ENCODE measurements around the gene ADCY5.

Gene ADCY5

DNA sequence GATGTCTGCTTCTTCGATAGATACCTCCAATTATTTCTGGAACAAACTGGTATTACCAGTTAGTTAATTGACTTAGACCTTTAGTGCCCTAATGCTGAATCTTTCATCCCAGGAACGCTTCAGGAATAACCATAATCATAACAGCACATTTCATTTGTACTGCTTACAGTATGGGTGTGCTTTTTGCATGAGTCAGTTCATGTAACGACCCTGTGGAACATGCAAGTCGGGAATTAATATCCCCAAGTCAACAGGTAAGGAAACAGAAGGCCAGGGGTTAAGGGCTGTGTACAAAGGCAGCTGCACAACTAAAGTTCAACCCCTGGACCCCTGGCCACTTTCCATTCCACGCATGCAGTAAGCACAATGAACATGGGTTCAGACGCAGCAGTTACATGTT is 49.2 kb downstream of the ADCY5 start:
- no peak overlapping the region for H3K4me3 ChIP-seq (ENCODE audit: severe bottlenecking)
- no peaks in the 10 kb centered on the region for H3K36me3 ChIP-seq (ENCODE audit: low read depth)
- no peaks in the 10 kb centered on the region for H3K4me1 ChIP-seq (ENCODE audit: insufficient read depth, poor library complexity, severe bottlenecking)
- DNase-seq (ENCODE audit: low spot score) (no peak), ATAC-seq (ENCODE audit: low read depth) (no peak)
- no peaks in the 10 kb centered on the region for H3K9me3 ChIP-seq (ENCODE audit: severe bottlenecking)
- TF ChIP-seq, protein P1, sequence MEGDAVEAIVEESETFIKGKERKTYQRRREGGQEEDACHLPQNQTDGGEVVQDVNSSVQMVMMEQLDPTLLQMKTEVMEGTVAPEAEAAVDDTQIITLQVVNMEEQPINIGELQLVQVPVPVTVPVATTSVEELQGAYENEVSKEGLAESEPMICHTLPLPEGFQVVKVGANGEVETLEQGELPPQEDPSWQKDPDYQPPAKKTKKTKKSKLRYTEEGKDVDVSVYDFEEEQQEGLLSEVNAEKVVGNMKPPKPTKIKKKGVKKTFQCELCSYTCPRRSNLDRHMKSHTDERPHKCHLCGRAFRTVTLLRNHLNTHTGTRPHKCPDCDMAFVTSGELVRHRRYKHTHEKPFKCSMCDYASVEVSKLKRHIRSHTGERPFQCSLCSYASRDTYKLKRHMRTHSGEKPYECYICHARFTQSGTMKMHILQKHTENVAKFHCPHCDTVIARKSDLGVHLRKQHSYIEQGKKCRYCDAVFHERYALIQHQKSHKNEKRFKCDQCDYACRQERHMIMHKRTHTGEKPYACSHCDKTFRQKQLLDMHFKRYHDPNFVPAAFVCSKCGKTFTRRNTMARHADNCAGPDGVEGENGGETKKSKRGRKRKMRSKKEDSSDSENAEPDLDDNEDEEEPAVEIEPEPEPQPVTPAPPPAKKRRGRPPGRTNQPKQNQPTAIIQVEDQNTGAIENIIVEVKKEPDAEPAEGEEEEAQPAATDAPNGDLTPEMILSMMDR (IDR thresholded peaks at IDR 0.05; ENCODE audit: poor library complexity, severe bottlenecking) = no peak
- H3K27me3 ChIP-seq (ENCODE audit: insufficient read depth, poor library complexity, severe bottlenecking) = peaks cover 4% of the 10 kb centered on the region
- no peak overlapping the region for H3K27ac ChIP-seq (ENCODE audit: poor library complexity, severe bottlenecking)

DNA sequence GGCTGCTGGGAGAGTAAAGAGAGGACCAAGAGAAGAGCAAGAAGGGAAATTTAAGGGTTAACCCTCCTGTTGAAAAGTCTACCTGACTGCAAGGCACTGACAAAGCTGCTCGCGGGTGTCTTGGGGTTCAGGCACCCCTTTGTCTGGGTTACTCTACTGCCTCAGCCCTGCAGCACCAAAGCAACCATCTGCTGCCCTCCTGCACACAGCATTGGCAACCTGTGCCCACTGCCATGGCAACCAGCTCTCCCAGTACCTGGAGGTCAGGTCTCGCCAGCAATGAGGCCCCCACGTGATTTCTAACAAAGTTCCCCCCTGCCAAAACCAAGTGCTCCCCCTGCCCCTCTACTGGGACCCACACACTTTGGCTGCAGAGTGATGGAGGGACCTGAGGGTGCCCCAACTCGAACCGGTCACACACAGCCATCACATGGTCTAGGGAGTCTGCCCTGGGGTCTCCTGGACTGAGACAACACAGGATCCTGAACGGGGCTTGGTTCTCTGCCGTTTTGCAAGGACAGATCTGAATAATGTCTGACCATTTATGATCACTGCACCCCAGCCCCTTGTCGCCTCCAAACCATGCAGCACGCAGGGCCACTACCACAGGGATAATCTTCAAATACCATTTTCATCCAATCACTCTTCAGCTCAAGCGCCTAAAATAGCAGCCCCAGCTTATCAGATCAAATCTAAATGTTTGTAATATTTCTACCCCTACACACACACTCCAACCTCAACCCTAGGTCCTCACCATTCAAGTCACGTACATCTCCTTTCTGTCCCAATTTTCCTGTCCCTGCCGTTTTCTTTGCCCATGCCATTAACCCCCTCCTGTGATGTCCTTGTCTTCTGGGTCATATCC is 50.7 kb downstream of the ADCY5 start:
- DNase-seq (ENCODE audit: low spot score) = no peak
- Histone ChIP-seq H3K9me3 (ENCODE audit: severe bottlenecking) (no peaks in the 10 kb centered on the region), H3K36me3 (ENCODE audit: low read depth) (no peaks in the 10 kb centered on the region), H3K27ac (ENCODE audit: poor library complexity, severe bottlenecking) (no peak overlapping the region), H3K4me1 (ENCODE audit: insufficient read depth, poor library complexity, severe bottlenecking) (no peaks in the 10 kb centered on the region), H3K27me3 (ENCODE audit: insufficient read depth, poor library complexity, severe bottlenecking) (peaks cover 4% of the 10 kb centered on the region), H3K4me3 (ENCODE audit: severe bottlenecking) (no peak overlapping the region)
- TF ChIP-seq, protein P1 (IDR thresholded peaks at IDR 0.05; ENCODE audit: poor library complexity, severe bottlenecking) = no peak
- ATAC-seq (ENCODE audit: low read depth) = no peak

DNA sequence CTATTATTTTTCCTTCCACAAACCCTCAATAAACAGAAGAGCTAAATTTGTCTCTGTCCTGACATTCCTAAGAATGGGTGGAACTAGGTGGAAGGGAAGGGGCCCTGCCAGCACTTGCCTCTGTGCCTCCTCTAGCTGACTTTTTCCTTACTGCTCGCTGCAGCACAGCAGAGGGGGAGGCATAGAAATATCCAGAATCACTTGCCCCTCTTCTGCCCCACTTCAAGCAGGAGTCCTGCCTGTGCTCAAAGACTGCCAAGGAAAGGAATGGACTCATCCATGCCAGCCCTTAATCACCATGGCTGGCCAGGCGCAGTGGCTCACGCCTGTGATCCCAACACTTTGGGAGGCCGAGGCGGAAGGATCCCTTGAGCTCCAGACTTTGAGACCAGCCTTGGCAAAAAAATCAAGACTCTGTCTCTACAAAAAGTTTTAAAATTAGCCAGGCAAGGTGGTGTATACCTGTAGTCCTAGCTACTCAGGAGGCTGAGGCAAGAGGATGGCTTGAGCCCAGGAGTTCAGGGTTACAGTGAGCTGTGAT is 51.8 kb downstream of the ADCY5 start:
- Histone ChIP-seq H3K4me1 (ENCODE audit: insufficient read depth, poor library complexity, severe bottlenecking) (no peaks in the 10 kb centered on the region), H3K27me3 (ENCODE audit: insufficient read depth, poor library complexity, severe bottlenecking) (peaks cover 4% of the 10 kb centered on the region), H3K36me3 (ENCODE audit: low read depth) (no peaks in the 10 kb centered on the region), H3K27ac (ENCODE audit: poor library complexity, severe bottlenecking) (no peak overlapping the region), H3K4me3 (ENCODE audit: severe bottlenecking) (no peak overlapping the region), H3K9me3 (ENCODE audit: severe bottlenecking) (no peaks in the 10 kb centered on the region)
- TF ChIP-seq, protein P1 (IDR thresholded peaks at IDR 0.05; ENCODE audit: poor library complexity, severe bottlenecking) = no peak
- no peak for DNase-seq (ENCODE audit: low spot score)
- ATAC-seq (ENCODE audit: low read depth) = peak; percentile 54

DNA sequence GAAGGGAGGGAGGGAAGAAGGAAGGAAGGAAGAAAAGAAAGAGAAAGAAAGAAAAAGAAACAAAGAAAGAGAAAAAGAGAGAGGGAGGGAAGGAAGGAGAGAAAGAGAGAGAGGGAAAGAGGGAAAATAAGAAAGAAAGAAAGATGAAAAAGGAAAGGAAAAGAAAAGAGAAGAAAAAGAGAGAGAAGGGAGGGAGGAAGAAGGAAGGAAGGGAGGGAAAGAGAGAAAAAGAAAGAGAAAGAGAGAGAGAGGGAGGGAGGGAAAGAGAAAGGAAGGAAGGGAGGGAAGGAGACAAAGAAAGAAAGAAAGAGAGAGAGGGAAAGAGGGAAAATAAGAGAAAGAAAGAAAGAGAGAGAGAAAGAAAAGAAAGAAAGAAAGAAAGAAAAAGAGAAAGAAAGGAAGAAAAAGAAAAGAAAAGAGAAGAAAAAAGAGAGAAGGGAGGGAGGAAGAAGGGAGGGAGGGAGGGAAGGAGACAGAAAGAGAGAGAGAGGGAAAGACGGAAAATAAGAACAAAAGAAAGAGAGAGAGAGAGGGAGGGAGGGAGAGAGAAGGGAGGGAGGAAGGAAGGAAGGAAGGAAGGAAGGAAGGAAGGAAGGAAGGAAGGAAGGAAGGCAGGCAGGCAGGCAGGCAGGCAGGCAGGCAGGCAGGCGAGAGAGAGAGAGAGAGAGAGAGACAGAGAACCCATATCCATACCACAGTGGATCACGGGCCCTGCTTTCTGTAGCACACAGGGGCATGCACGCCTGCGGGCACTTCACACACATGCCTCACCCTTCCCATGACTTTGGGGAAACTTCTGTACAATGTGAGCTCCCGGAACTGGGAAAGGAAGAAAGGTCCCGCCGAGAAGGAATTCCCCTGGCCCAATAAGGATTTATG is 52.5 kb downstream of the ADCY5 start:
- no peak for DNase-seq (ENCODE audit: low spot score)
- H3K4me3 ChIP-seq (ENCODE audit: severe bottlenecking) = no peak overlapping the region
- TF ChIP-seq, protein P1 (IDR thresholded peaks at IDR 0.05; ENCODE audit: poor library complexity, severe bottlenecking) = no peak
- H3K27me3 ChIP-seq (ENCODE audit: insufficient read depth, poor library complexity, severe bottlenecking) = peaks cover 4% of the 10 kb centered on the region
- no peaks in the 10 kb centered on the region for H3K4me1 ChIP-seq (ENCODE audit: insufficient read depth, poor library complexity, severe bottlenecking)
- H3K9me3 ChIP-seq (ENCODE audit: severe bottlenecking) = no peaks in the 10 kb centered on the region
- ATAC-seq (ENCODE audit: low read depth) = peak; percentile 64
- H3K36me3 ChIP-seq (ENCODE audit: low read depth) = no peaks in the 10 kb centered on the region
- H3K27ac ChIP-seq (ENCODE audit: poor library complexity, severe bottlenecking) = no peak overlapping the region
